ENCODE measurements around the gene HMMR. TPM values are rescaled to one million over a fixed set of nuclear protein-coding genes. Genes with fewer than 3 reads are reported as not detected.

The HMMR gene
- total and polyA plus RNA-seq, 9 of the 15 experiments (the other 6 are each of a cell fraction or from before 2014, with no cell fraction given): 74.9 to 133 (median 90.8) TPM

DNA sequence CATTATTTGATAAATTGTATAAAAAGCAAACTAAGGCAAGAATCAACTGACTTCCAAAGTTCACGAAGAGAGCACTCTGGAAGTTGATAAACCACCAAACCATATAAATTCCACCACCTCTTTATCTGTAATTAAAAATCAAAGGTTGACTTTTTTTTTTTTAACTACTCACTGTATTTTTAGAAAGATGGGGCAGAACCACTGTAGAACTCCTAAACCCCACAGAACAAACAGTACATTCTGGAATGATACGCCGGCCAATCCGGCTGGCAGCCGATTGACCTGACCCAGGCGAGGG lies 23.5 kb upstream of the HMMR start:
- Histone ChIP-seq H3K4me3 (peak overlapping the region; percentile 71), H3K79me2 (ENCODE audit: control insufficient read depth, insufficient read depth, low read length) (peaks cover 65% of the 10 kb centered on the region), H3K4me1 (replicated peaks in 1 of 2; ENCODE audit: control insufficient read depth in 2 of 2, insufficient read depth in 2 of 2, low read length in 2 of 2) (peaks cover 3 to 33% of the 10 kb centered on the region in 2 experiments; a peak in 4 of 5 replicates), H3K9ac (ENCODE audit: insufficient read depth in 1 of 2, low read depth in 2 of 2, low read length in 2 of 2) (peak overlapping the region in 1 of 2 experiments; percentile 77; a peak in 2 of 4 replicates), H4K20me1 (replicated peaks; ENCODE audit: control insufficient read depth, insufficient read depth, low read length) (peaks cover 12% of the 10 kb centered on the region), H3K27me3 (ENCODE audit: control insufficient read depth in 2 of 2, insufficient read depth in 2 of 2, low read length in 2 of 2) (no peaks in the 10 kb centered on the region), H3K9me1 (ENCODE audit: control insufficient read depth, insufficient read depth, low read length) (no peaks in the 10 kb centered on the region), H2AFZ (ENCODE audit: low read depth, low read length) (peak overlapping the region; percentile 48; the same call in 1 of the 2 replicates), H3K9me3 (replicated peaks; ENCODE audit: control insufficient read depth, insufficient read depth, low read depth, low read length) (no peaks in the 10 kb centered on the region), H3K36me3 (ENCODE audit: control insufficient read depth, insufficient read depth, low read length) (peaks cover 30% of the 10 kb centered on the region), H3K4me2 (ENCODE audit: insufficient read depth, low read length) (peak overlapping the region; percentile 68), H3K27ac (ENCODE audit: extremely low read depth, low read depth, low read length) (peak overlapping the region; percentile 59; the same call in 2 of the 3 replicates)
- FAIRE-seq (no peak), ATAC-seq (no peak), DNase-seq (ENCODE audit: extremely low read depth in 1 of 4, low spot score in 3 of 4) (no peak)
- ChIA-PET CTCF (ENCODE audit: low intra/inter-chr PET ratio) (interaction anchor here (1.2 kb wide), 1 partner anchor 14 kb away, joined by 3 read pairs; no protein-coding TSS in a partner anchor), POLR2A (interaction anchor here (0.8 to 9.0 kb wide), 5 partner anchors 10 to 95 kb away, joined by 3 to 126 read pairs (median 3); partner anchors contain the start of genes HMMR and NUDCD2)
- in situ Hi-C loops (cut with MboI) (no loop called here), intact Hi-C loops (cut with micrococcal nuclease) (loop anchor here (1.0 to 5.0 kb wide), 3 partner anchors 22 to 920 kb away; no protein-coding TSS in a partner anchor)
- WGBS (ENCODE audit: insufficient coverage, low coverage, missing lambda C conversion rate): 0% methylated on average over 4 of the region's 6 CpGs
- BruUV-seq (replicated peaks): no TSS peak
- TF ChIP-seq NRF1 (conservative IDR thresholded peaks at IDR 0.05 in 1 of 2, IDR thresholded peaks at IDR 0.05 in 1 of 2) (no peak), POLR2AphosphoS5 (IDR thresholded peaks at IDR 0.05; ENCODE audit: control insufficient read depth, insufficient read depth, low read depth, low read length) (peak; percentile 88), DPF2 (IDR thresholded peaks at IDR 0.05) (0 out of 2 replicates have a peak, but pooled peaks have one; percentile 24), CTBP1 (IDR thresholded peaks at IDR 0.05; ENCODE audit: borderline replicate concordance) (peak; percentile 9; the same call in 1 of the 2 replicates), SUPT5H (IDR thresholded peaks at IDR 0.05) (peak; percentile 91), PML (IDR thresholded peaks at IDR 0.05; ENCODE audit: low read length) (peak; percentile 82; the same call in 1 of the 2 replicates), POLR2H (tag; IDR thresholded peaks at IDR 0.05; ENCODE audit: low read depth) (peak; percentile 98), TAF9B (IDR thresholded peaks at IDR 0.05; ENCODE audit: partially characterized antibody) (peak; percentile 55), NR2C1 (IDR thresholded peaks at IDR 0.05) (no peak), NR2C1 (tag; IDR thresholded peaks at IDR 0.05) (peak; percentile 32; the same call in 1 of the 2 replicates), FOXJ2 (tag; IDR thresholded peaks at IDR 0.05) (0 out of 2 replicates have a peak, but pooled peaks have one; percentile 27), POLR2B (IDR thresholded peaks at IDR 0.05; ENCODE audit: low read depth, partially characterized antibody) (peak; percentile 78), NBN (IDR thresholded peaks at IDR 0.05; ENCODE audit: low read depth) (peak; percentile 65), FOXK2 (conservative IDR thresholded peaks at IDR 0.05 in 1 of 2, IDR thresholded peaks at IDR 0.05 in 1 of 2; ENCODE audit: low read depth in 2 of 2) (0 out of 4 replicates have a peak, but pooled peaks of 1 of the 2 experiments have one; percentile 29)
- TF ChIP-seq, protein P1, sequence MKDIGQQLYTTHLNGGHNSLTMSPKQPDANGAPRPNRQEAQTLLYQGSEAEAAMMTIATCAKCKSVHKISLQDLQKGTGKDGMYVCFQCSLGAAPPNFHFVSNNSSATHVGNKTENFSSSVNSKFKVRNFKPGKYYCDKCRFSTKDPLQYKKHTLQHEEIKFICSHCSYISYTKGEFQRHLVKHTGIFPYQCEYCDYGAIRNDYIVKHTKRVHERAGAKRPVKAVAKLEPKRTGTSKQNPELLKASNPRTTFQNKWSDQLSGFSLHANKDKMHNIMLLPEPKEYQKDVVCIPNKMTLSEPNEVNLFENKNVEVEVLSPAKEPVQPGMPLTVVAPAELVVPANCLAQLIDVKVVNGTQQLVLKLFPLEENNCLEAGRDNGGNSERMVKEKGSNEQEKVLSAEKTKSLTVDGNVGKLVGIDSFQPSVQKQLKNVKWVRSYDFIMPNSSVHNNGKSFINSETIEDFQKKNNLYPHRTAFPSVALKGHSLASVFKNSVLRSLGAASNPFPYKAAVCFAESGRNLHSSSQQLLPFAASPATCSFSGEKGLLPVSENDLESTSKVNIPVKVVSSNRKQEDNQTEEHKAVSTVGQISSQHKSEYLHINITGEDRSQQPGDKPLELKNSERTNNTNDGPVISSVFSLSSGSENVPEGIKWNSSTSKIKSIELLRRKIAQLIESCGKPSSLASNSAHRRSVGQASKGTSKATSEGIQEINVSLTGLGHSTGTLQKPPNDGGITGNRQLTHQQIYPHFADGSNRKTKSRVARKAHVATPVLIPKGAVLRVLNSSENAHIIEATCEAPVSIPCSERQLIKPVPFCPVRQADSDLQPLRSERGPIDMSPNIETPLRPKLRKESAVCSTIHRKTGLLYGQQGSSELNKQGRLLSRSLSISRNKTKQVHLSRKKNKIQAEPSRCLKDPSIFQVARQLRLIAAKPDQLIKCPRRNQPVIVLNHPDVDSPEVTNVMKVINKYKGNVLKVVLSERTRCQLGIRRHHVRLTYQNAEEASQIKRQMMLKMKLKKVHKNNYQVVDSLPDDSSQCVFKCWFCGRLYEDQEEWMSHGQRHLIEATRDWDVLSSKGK (CRISPR knock-in tag; IDR thresholded peaks at IDR 0.05): no peak
- TF ChIP-seq, protein P2, sequence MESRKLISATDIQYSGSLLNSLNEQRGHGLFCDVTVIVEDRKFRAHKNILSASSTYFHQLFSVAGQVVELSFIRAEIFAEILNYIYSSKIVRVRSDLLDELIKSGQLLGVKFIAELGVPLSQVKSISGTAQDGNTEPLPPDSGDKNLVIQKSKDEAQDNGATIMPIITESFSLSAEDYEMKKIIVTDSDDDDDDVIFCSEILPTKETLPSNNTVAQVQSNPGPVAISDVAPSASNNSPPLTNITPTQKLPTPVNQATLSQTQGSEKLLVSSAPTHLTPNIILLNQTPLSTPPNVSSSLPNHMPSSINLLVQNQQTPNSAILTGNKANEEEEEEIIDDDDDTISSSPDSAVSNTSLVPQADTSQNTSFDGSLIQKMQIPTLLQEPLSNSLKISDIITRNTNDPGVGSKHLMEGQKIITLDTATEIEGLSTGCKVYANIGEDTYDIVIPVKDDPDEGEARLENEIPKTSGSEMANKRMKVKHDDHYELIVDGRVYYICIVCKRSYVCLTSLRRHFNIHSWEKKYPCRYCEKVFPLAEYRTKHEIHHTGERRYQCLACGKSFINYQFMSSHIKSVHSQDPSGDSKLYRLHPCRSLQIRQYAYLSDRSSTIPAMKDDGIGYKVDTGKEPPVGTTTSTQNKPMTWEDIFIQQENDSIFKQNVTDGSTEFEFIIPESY (CRISPR knock-in tag; IDR thresholded peaks at IDR 0.05): 0 out of 2 replicates have a peak, but pooled peaks have one; percentile 38
- TF ChIP-seq, protein P3, sequence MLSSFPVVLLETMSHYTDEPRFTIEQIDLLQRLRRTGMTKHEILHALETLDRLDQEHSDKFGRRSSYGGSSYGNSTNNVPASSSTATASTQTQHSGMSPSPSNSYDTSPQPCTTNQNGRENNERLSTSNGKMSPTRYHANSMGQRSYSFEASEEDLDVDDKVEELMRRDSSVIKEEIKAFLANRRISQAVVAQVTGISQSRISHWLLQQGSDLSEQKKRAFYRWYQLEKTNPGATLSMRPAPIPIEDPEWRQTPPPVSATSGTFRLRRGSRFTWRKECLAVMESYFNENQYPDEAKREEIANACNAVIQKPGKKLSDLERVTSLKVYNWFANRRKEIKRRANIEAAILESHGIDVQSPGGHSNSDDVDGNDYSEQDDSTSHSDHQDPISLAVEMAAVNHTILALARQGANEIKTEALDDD (IDR thresholded peaks at IDR 0.05): 0 out of 2 replicates have a peak, but pooled peaks have one; percentile 3

All from K562 (cell line).